SJSA1 (cell line): Measurements from ENCODE around the gene HSD17B14. TPM values are rescaled to one million over a fixed set of nuclear protein-coding genes. Genes with fewer than 3 reads are reported as not detected.
A peak's percentile ranks its signal among the peaks of the same experiment; 100 is the strongest.

ENCODE experiments used
- DNase-seq, 2 experiments: peaks; one replicate each; pipeline ENCODE4 v3.0.0-alpha.2; 2015 to 2020; ENCODE audit warnings: low spot score in 2 of 2, low read depth in 1 of 2
- H3K27ac ChIP-seq: fragments of 250-450 bp; sonication (Bioruptor Pico); 2 replicates; pipeline ENCODE4 v1.5.1; 2020; ENCODE audit warnings: mild to moderate bottlenecking, moderate library complexity
- H3K27me3 ChIP-seq: fragments of 250-450 bp; sonication (Bioruptor Pico); replicated peaks from 2 replicates; pipeline ENCODE4 v1.5.1; 2020; ENCODE audit warnings: mild to moderate bottlenecking, moderate library complexity
- H3K36me3 ChIP-seq: fragments of 250-450 bp; sonication (Bioruptor Pico); 2 replicates; pipeline ENCODE4 v1.5.1; 2020; ENCODE audit warnings: mild to moderate bottlenecking
- H3K4me1 ChIP-seq: fragments of 250-450 bp; sonication (Bioruptor Pico); replicated peaks from 2 replicates; pipeline ENCODE4 v1.6.1; 2021; ENCODE audit warnings: mild to moderate bottlenecking
- H3K4me3 ChIP-seq: fragments of 250-450 bp; sonication (Bioruptor Pico); 2 replicates; pipeline ENCODE4 v1.5.1; 2020; ENCODE audit warnings: mild to moderate bottlenecking
- H3K9me3 ChIP-seq: fragments of 250-450 bp; sonication (Bioruptor Pico); replicated peaks from 2 replicates; pipeline ENCODE4 v1.5.1; 2020; ENCODE audit warnings: mild to moderate bottlenecking
- total RNA-seq: library from RNA; depleted of rRNA; stranded (reverse); fragments of >200 nt; shearing (Covaris generic); gene quantifications from 2 replicates; pipeline ENCODE4 v1.2.3, GENCODE V29; 2014

The HSD17B14 gene
- total RNA-seq, 1 experiment from 2014 or later = not detected

DNA sequence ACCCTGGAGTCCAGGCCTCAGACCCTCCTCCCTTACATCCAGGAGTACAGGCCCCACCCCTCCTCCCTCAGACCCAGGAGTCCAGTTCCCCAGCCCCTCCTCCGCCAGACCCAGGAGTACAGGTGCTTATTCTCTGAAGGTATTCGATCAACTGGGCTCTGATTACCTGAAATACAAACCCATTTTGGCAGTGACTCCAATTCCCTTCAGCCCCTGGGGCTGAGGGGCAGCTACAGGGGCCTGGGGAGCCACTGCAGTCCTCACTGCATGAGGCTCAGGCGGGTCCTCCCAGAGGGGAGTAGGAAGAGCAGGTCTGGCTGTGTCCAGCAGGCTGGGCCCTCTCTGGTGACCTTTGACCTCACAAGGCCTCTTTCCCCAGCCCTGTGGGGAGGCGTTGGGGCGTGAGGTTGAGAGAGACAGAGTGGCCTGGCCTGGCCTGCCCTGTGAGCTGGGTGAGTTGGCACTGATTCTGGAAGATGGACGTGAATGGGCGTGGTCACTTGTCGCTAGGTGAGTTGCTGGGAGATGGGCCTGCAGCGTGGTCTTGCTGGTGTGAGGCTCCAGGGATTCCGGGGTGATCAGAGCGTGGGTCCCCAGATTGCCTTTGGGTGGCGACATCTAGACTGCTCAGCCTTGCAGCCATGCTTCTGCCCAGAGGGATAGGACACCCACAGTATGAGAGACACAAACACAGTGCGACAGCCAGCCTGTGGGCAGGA, 28.5 kb downstream of the HSD17B14 start:
- peaks cover 16% of the 10 kb centered on the region for H3K4me1 ChIP-seq
- no peaks in the 10 kb centered on the region for H3K27me3 ChIP-seq
- H3K27ac ChIP-seq = no peak overlapping the region
- 0 out of 2 replicates have a peak, but pooled peaks cover 2% of the 10 kb centered on the region for H3K36me3 ChIP-seq
- H3K9me3 ChIP-seq = no peaks in the 10 kb centered on the region
- no peak overlapping the region for H3K4me3 ChIP-seq
- DNase-seq = no peak

DNA sequence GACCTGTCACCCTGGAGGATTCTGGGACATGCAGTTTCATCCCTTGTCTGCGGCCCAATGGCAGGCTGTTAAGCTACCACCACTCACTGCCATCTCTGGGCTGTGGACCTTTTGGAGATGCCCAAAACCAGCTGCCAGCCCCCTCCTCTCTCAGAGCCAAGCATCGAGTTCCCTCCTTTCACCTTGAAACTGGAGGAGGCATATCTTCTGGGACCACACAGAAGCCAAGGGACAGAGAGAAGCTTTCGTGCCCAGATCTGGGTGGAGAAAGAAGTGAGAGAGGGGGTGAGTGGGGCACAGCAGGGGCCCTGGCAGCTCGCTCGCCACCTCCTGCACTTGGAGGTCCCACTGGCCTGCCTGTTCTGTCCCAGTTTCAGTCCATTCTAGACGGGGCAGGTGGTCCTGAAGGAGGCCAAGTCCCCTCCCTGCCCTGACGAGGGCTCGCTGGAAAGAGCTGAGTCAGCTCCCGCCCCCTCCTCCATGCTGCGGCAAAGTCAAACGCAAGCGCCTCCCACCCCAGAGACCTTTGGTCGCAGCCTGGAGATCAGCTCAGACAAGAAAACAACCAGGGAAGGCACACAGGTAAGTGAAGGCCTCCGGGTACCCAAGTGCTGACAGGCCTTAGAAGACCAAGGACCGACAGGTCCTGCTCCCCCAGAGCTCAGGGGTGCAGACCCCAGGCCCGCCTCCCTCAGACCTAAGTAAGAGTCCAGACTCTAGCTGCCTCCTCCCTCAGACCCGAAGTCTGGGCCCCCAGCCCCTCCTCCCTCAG, 29.3 kb downstream of the HSD17B14 start:
- Histone ChIP-seq H3K9me3 (no peaks in the 10 kb centered on the region), H3K4me3 (no peak overlapping the region), H3K4me1 (peaks cover 11% of the 10 kb centered on the region), H3K36me3 (0 out of 2 replicates have a peak, but pooled peaks cover 2% of the 10 kb centered on the region), H3K27ac (no peak overlapping the region), H3K27me3 (no peaks in the 10 kb centered on the region)
- no peak for DNase-seq

DNA sequence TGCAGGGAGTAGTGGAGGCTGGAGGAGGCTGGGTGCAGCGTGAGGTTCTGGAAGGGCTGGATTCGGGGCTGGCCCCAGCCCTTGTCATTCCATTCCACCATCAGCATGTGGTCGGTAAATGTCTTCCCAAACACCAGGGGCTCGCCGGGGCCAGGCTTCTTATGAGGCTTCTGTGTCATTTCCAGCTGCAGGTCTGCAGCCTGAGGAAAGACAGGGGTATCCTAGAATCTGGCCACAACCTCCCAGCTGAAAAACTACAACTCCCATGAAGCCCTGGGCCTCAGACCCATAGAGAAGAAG, 29.8 kb downstream of the HSD17B14 start:
- Histone ChIP-seq H3K36me3 (0 out of 2 replicates have a peak, but pooled peaks cover 2% of the 10 kb centered on the region), H3K9me3 (no peaks in the 10 kb centered on the region), H3K4me3 (no peak overlapping the region), H3K4me1 (peaks cover 6% of the 10 kb centered on the region), H3K27me3 (no peaks in the 10 kb centered on the region), H3K27ac (no peak overlapping the region)
- DNase-seq = peak in 1 of 2 experiments; percentile 28

DNA sequence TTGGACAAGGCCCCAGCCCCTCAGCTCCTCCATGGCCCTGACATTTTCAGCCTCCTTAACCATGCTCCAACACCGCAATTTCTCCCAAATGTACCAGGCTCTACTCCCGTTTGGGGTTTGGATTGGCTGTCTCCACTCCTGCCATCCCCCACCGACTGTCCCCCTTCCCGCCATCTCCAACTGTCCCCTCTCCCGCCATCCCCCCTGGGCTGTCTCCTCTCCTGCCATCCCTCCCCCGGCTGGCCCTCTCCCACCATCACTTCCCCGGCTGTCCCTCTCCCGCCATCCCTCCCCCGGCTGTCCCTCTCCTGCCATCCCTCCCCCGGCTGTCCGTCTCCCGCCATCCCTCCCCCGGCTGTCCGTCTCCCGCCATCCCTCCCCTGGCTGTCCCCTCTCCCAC, 30.8 kb downstream of the HSD17B14 start:
- H3K36me3 ChIP-seq = 0 out of 2 replicates have a peak, but pooled peaks cover 2% of the 10 kb centered on the region
- H3K27me3 ChIP-seq = no peaks in the 10 kb centered on the region
- no peak overlapping the region for H3K4me3 ChIP-seq
- no peak for DNase-seq
- H3K4me1 ChIP-seq = 0 out of 2 replicates have a peak, but pooled peaks cover 5% of the 10 kb centered on the region
- H3K9me3 ChIP-seq = no peaks in the 10 kb centered on the region
- H3K27ac ChIP-seq = no peak overlapping the region

DNA sequence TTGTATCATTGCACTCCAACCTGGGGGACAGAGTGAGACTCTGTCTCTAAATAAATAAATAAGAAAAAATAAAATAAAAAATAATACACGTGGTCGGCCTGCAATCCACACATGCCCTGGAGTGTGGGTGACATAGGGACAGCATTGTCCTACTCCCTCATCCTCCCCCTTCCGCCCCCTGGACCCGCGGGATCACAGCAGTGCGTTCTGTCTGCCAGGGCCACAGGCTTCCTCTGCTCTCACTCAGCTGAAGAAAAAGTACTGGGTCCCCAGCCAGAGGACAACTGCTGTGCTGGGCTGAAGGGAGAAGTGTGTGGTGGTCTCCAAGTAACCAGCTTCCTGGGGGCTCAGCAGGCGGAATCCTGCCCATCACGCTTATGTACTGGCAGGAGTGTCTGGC, 31.8 kb downstream of the HSD17B14 start:
- no peak overlapping the region for H3K4me3 ChIP-seq
- H3K4me1 ChIP-seq = peaks cover under 1% of the 10 kb centered on the region
- H3K9me3 ChIP-seq = no peaks in the 10 kb centered on the region
- no peaks in the 10 kb centered on the region for H3K27me3 ChIP-seq
- H3K36me3 ChIP-seq = 0 out of 2 replicates have a peak, but pooled peaks cover 2% of the 10 kb centered on the region
- H3K27ac ChIP-seq = no peak overlapping the region
- DNase-seq = no peak

DNA sequence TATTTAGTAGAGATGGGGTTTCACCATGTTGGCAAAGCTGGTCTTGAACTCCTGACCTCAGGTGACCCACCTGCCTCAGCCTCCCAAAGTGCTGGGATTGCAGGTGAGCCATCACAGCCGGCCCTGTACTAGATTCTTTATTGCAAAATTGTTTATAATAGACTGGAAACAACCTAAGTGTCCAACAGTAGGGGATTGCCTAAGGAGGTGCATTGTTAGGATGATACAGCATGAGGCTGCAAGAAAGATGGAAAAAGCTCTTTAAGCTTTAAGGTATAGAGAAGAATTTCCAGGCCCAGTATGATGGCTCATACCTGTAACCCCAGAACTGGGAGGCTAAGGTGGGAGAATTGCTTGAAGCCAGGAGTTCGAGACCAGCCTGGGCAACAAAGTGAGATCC, 33.7 kb downstream of the HSD17B14 start:
- Histone ChIP-seq H3K4me3 (no peak overlapping the region), H3K27ac (no peak overlapping the region)

DNA sequence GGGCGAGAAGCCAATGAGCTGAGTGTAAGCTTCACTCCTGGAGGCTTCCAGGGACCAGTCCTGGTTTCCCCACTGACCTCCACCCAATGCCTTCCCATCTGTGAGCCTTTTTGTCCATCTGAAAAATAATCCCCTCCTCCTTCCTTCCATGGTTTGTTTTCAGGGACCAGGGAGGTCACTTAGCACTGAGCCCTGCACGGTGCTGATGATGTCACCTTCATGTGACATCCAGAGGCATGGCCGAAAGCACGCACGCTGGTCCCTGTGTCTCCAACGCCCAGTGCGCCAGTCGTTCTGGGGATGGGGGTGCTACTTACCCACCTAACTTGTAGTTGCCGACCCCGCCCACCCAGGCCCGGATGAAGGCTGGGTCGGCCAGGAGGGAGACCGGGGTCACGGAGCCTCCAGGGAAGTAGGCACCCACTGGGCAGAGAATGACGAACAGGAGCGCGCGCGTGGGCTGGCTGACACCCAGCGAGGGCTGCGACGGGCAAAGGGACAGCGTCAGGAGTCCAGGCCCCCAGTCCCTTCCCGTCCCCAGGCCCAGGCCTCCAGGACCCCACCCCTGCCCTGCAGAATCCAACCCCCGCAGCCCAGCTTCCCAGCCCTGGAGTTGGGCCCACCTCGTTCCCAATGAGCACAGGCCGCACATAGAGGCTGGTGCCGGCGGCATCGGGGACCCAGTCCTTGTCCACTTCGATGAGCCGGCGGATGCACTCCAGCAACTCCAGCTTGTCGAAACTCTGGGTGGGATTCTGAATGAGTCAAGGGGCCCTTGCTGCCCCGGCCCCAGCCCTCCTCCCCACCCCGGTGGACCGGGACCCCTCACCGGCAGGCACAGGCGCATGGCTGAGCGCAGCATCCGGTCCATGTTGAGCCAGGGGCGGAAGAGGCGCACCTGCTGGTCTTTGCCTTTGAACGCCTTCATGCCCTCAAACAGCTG, 36.7 kb downstream of the HSD17B14 start:
- Histone ChIP-seq H3K27ac (no peak overlapping the region), H3K9me3 (no peaks in the 10 kb centered on the region), H3K4me3 (no peak overlapping the region), H3K4me1 (peaks cover 13% of the 10 kb centered on the region), H3K36me3 (no peaks in the 10 kb centered on the region), H3K27me3 (no peaks in the 10 kb centered on the region)
- no peak for DNase-seq

More for the DNA sequence above, 33.7 kb downstream of the HSD17B14 start:
- Histone ChIP-seq H3K4me1 (peaks cover 8% of the 10 kb centered on the region), H3K9me3 (no peaks in the 10 kb centered on the region), H3K27me3 (no peaks in the 10 kb centered on the region), H3K36me3 (no peaks in the 10 kb centered on the region)
- no peak for DNase-seq

DNA sequence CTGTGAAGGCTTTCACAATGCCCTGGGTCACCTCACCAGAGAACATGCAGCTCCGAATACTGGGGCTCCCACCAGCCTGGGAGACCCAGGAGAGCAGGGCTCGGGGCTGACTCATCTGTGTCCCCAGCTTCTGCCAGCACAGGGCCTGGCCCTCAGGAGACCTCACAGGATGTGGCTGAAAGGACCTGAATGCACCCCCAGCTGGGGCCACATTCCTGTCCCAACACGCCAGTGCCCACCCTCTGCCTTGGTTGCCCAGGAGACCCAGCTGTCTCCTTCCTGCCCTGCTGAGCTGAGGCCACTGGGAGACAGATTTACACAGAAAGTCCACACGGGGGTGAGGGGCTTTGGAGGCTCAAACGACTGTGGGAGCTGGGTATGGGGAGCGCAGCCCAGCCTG, 37.4 kb downstream of the HSD17B14 start:
- no peak for DNase-seq
- H3K4me3 ChIP-seq = no peak overlapping the region
- no peak overlapping the region for H3K27ac ChIP-seq
- peaks cover 14% of the 10 kb centered on the region for H3K4me1 ChIP-seq
- no peaks in the 10 kb centered on the region for H3K36me3 ChIP-seq
- H3K27me3 ChIP-seq = no peaks in the 10 kb centered on the region
- no peaks in the 10 kb centered on the region for H3K9me3 ChIP-seq

DNA sequence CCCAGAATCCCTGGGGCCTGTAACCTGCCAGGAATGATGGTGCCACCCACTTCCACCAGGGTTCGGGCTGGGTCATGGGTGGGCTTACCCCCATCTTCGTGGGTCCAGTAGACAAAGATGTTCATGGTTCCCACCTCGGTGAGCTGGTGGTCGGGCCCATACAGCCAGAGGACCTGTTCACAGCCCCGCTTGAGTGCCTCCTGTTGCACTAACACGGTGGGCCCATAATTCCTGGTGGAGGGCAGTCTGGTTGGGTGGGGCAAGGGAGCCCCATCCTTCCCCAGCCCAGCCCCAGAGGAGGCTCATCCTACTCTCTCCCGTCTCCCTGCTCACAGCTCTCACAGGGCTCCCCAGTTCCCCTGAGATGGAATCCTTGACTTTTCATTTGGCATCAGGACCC, 39.2 kb downstream of the HSD17B14 start:
- Histone ChIP-seq H3K4me3 (no peak overlapping the region), H3K9me3 (no peaks in the 10 kb centered on the region), H3K27me3 (no peaks in the 10 kb centered on the region), H3K36me3 (no peaks in the 10 kb centered on the region), H3K4me1 (peaks cover 14% of the 10 kb centered on the region), H3K27ac (no peak overlapping the region)
- DNase-seq = no peak

DNA sequence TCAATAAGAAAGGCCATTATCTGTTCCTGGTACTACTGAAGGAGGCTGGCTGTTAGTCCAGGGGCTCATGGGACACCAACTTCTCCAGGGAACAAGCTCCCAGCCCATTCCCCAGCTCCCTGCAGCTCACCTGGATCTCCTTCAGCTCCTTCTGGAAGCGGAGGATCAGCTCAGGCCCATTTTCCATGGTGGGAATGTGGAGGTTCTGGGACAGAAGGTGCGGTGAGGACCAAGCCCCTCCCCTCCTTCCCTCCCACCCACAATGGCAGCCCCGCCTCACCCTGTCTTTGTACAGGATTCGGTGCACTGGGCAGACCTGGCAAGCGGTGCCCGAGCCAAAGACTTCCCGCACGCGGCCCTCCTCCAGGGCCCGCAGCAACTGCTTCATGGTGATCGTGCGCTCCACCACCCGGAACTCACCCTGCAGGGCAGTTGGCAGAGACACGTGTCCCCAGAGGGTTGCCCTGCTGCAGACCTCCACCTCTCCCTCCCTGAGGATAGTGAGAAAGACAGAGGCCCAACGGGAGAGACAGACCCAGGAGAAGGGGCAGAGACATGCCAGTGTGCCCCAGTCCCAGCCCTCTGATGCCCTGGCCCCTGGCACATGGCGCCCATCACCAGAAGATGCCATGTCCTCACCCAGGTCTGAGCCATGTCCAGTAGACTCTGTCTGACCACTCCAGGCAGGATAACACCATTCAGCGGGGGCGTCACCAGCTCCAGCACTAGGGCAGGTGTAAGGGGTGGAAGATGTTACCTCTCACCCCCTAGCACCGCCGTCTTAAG, 39.8 kb downstream of the HSD17B14 start:
- no peak for DNase-seq
- Histone ChIP-seq H3K27ac (no peak overlapping the region), H3K4me3 (no peak overlapping the region), H3K27me3 (no peaks in the 10 kb centered on the region), H3K36me3 (no peaks in the 10 kb centered on the region), H3K4me1 (peaks cover 14% of the 10 kb centered on the region), H3K9me3 (no peaks in the 10 kb centered on the region)

DNA sequence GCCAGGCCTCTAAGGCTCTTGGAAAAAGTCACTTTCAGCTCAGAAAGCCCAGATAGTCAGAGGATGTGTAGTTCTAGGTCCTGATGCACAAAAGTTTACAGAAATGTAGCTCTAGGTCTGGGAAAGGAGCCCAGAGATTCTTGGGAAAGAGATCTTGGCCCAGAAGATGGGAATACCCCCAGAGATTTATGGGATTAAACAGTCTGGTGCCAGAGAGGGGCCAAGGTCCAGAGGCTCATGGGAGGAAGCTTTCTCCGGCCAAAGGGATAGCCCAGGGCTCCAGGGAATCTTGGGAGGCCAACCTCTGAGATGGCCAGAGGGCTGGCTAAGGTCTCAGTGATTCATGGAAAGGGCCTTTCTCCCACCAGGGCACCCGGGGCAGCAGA, 40.6 kb downstream of the HSD17B14 start:
- peak overlapping the region; percentile 46 for H3K27ac ChIP-seq
- peaks cover 14% of the 10 kb centered on the region for H3K4me1 ChIP-seq
- DNase-seq = no peak
- no peak overlapping the region; the same call in 1 of the 2 replicates for H3K4me3 ChIP-seq
- no peaks in the 10 kb centered on the region for H3K9me3 ChIP-seq
- H3K27me3 ChIP-seq = no peaks in the 10 kb centered on the region
- H3K36me3 ChIP-seq = no peaks in the 10 kb centered on the region

DNA sequence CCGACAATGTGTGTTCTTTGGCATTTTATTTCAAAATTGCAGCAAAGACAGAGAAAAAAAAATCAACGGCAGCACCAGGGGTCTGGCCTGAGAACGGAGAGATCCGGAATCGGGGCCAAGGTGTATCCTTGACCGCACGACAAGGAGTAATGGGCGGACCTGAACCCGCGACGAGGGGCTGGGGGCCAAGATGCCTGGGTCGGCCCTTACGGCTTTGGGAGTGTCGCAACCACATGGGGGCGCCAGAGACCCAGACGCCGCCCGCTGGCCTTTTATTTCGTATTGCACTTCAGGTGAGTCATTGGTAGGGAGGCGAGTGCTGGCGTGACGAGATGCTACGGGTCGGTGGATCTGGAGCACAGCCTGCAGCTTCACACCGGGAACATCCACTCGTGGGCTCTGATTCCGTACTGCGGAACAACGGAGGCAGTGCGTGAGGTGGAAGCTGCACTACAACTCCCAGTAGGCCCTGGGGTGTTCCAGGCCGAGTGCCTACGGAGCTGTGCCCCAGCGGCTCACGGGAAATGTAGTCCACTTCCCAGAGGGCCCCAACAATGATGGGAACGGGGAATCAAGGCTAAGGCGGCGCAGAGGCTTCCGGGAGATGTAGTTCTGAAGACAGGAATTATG, 41.1 kb downstream of the HSD17B14 start:
- Histone ChIP-seq H3K36me3 (no peaks in the 10 kb centered on the region), H3K9me3 (no peaks in the 10 kb centered on the region), H3K27me3 (no peaks in the 10 kb centered on the region), H3K4me3 (peak overlapping the region; percentile 40), H3K27ac (peak overlapping the region; percentile 46), H3K4me1 (peaks cover 14% of the 10 kb centered on the region)
- peak; percentile 93 to 94 for DNase-seq

DNA sequence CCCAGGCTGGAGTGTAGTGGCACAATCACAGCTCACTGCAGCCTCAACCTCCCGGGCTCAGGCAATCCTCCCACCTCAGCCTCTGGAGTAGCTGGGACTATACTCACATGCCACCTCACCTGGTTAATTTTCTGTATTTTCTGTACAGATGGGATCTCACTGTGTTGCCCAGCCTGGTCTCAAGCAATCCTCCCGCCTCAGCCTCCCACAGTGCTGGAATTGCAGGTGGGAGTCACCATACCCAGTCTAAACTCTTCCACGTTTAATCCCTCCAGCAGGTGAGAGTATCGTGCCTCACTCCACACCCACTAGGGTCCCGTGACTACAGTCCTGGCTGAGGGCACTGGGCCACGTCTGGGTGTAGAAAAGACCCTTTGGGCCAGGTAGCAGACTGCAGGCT, 42.0 kb downstream of the HSD17B14 start:
- H3K36me3 ChIP-seq = no peaks in the 10 kb centered on the region
- DNase-seq = no peak
- no peak overlapping the region for H3K4me3 ChIP-seq
- no peaks in the 10 kb centered on the region for H3K9me3 ChIP-seq
- no peaks in the 10 kb centered on the region for H3K27me3 ChIP-seq
- H3K27ac ChIP-seq = no peak overlapping the region
- H3K4me1 ChIP-seq = peaks cover 11% of the 10 kb centered on the region
